ENCODE measurements around the gene DGKG.

DGKG gene

GRCh38 chr3:186109897-186110803 lies 251.9 kb downstream of the DGKG start:
- peaks cover 27% of the 10 kb centered on the region for H3K4me1 Mint-ChIP-seq (ENCODE audit: low read depth)
- H3K27me3 Mint-ChIP-seq (ENCODE audit: low read depth): peaks cover 89% of the 10 kb centered on the region
- H3K9me3 Mint-ChIP-seq: no peaks in the 10 kb centered on the region
- peak overlapping the region; percentile 89 for H3K4me3 Mint-ChIP-seq
- H3K27ac Mint-ChIP-seq: no peak overlapping the region
- no peak for DNase-seq (ENCODE audit: low spot score)
- no peaks in the 10 kb centered on the region for H3K36me3 Mint-ChIP-seq (ENCODE audit: low read depth)

DNA sequence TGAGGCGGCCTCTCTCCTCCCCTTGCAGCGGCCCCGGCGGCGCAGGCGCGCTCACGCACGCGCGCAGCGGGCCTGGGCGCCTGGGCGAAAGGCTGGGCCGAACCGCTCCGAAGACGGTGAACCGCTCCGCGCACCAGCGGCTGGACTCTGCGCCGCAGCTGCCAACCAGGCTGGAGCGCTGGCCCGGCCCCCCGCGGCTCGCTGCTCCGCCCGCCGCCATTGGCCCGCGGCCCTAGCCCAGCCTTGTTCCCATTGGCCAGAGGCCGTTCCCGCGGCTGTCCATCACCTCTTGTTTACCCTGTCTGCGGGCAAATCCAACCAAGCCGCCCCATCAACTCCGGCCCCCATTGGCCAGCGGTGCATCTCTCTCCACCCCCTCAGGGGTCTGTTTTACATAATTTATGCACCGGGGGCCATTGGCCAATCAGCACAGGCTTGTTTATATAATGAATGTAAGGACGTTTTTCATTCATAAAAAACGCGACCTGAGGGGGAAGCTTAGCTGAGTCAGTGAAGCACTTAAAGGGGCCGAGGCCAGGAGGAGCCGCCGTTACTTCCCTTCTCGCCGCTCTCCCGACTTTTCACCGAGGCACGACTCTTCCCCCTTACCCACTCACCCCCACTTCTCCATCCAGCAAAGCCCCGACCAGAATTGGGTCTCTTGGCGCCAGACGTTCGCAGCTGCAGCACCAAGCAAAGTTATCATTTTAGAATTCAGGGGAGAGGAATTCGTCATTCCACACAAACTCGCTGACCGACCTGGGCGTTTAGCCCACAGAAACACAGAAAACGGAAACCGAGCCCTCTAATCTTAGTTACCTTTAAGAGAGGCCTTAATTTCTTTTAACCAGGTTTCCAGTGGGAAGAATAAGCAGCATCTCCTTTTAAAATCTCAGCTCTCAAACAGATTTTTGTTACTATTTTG lies 252.8 kb downstream of the DGKG start, which contains the start of gene ETV5:
ETV5 (minus strand) TSS at position 149 of the 925 bp plus-strand sequence. CDS start 3,221 bp downstream, outside the sequence.
- no peaks in the 10 kb centered on the region for H3K9me3 Mint-ChIP-seq
- peak; percentile 91 for DNase-seq (ENCODE audit: low spot score)
- H3K4me3 Mint-ChIP-seq: peak within 1 kb of the TSS; percentile 89
- H3K27ac Mint-ChIP-seq: peak within 1 kb of the TSS; percentile 34
- H3K27me3 Mint-ChIP-seq (ENCODE audit: low read depth): peaks cover 85% of the 10 kb centered on the region
- peaks cover 27% of the 10 kb centered on the region for H3K4me1 Mint-ChIP-seq (ENCODE audit: low read depth)
- H3K36me3 Mint-ChIP-seq (ENCODE audit: low read depth): no peaks in the 10 kb centered on the region

DNA sequence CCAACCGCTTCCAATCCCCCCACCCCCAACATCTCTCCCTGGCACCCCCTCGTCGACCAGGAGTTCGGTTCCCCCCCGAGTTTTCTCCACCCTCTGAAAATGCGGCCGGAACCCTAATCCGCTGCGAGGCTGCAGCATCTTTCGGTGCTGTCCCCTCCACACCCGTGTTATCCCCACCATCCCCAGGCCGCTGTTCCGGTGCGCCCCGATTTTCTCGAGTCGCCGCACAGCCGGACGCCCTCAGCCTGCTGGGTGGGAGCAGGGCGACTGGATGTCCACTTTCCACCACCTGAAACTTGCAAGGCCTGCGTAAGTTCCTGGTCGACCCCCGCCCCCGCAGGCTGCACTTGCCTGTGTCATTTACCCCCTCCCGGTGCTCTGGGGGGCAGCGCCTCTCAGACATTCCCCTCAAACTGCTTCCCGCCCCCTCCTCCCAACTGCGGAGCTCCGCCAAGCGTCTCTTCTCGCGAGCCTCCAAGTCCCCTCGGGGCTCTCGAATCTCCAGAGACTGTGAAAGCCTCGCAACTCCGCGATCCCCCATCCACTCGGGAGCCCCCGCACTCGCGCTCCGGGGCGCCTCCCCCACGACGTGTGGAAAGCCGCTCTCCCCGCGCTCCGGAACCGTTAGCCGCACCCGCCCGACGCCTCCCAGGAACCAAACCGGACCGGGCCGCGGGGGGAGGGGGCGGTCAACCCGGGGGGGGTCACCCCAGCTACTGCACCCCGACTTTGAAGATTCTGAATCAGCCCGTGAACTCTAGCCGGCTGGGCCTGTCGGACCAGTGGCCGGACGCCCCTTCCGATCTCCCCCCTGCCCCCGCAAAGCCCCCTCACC lies 253.7 kb downstream of the DGKG start:
- Mint-ChIP-seq H3K36me3 (ENCODE audit: low read depth) (no peaks in the 10 kb centered on the region), H3K9me3 (no peaks in the 10 kb centered on the region), H3K4me3 (peak overlapping the region; percentile 89), H3K27me3 (ENCODE audit: low read depth) (peaks cover 86% of the 10 kb centered on the region), H3K4me1 (ENCODE audit: low read depth) (peaks cover 27% of the 10 kb centered on the region), H3K27ac (no peak overlapping the region)
- DNase-seq (ENCODE audit: low spot score): no peak

GRCh38 chr3:186107215-186108105 lies 254.6 kb downstream of the DGKG start:
- Mint-ChIP-seq H3K4me3 (peak overlapping the region; percentile 89), H3K27ac (no peak overlapping the region), H3K4me1 (ENCODE audit: low read depth) (peaks cover 27% of the 10 kb centered on the region), H3K27me3 (ENCODE audit: low read depth) (peaks cover 85% of the 10 kb centered on the region), H3K9me3 (no peaks in the 10 kb centered on the region), H3K36me3 (ENCODE audit: low read depth) (no peaks in the 10 kb centered on the region)
- DNase-seq (ENCODE audit: low spot score): peak; percentile 29

DNA sequence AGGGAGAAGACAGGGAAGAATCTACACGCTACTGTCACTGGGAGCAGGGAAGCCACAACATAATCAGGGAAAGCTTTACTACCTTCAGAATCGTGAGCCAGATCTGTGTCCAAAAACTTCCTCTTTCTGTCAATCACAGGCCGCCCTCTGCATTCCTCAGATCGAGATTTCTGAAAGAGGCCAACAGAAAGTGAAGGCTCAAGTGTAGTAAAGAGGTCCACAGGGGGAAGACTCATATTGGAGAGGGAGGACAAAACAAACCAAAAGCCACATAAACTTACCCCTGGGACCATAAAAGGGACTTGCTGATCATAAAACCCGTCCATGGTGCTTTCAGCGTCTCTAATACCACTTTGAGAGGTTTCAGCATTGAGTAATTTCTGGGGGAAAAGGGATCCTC lies 256.5 kb downstream of the DGKG start:
- peaks cover 22% of the 10 kb centered on the region for H3K4me1 Mint-ChIP-seq (ENCODE audit: low read depth)
- no peaks in the 10 kb centered on the region for H3K9me3 Mint-ChIP-seq
- peaks cover 74% of the 10 kb centered on the region for H3K27me3 Mint-ChIP-seq (ENCODE audit: low read depth)
- no peak overlapping the region for H3K4me3 Mint-ChIP-seq
- no peaks in the 10 kb centered on the region for H3K36me3 Mint-ChIP-seq (ENCODE audit: low read depth)
- no peak for DNase-seq (ENCODE audit: low spot score)
- H3K27ac Mint-ChIP-seq: no peak overlapping the region

DNA sequence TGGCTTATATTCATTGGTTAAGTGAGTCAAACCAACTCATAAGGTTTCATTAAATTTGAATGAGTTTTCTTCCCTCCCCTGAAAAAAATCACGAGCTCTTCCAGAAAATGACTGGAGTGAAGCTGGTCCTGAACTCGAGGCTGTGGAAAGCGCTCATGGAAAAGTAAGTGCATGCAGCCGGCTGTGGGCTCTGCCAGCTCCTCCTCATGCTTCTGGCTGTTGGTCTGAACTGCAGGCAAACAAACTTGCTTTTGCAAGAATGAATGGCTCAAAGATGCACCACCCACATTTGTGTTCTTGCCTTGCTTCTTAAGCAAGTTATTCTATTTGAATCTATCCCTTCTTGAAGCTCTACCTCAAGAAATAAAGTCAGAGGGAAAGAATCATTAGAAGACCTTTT lies 259.3 kb downstream of the DGKG start:
- no peak for DNase-seq (ENCODE audit: low spot score)
- Mint-ChIP-seq H3K36me3 (ENCODE audit: low read depth) (no peaks in the 10 kb centered on the region), H3K27ac (no peak overlapping the region), H3K9me3 (no peaks in the 10 kb centered on the region), H3K4me1 (ENCODE audit: low read depth) (peaks cover 6% of the 10 kb centered on the region), H3K4me3 (no peak overlapping the region), H3K27me3 (ENCODE audit: low read depth) (peaks cover 76% of the 10 kb centered on the region)

GRCh38 chr3:186100398-186100797 lies 261.6 kb downstream of the DGKG start:
- Mint-ChIP-seq H3K36me3 (ENCODE audit: low read depth) (no peaks in the 10 kb centered on the region), H3K27ac (no peak overlapping the region), H3K9me3 (no peaks in the 10 kb centered on the region), H3K4me1 (ENCODE audit: low read depth) (no peaks in the 10 kb centered on the region), H3K27me3 (ENCODE audit: low read depth) (peaks cover 78% of the 10 kb centered on the region), H3K4me3 (no peak overlapping the region)
- no peak for DNase-seq (ENCODE audit: low spot score)

- Mint-ChIP-seq H3K27ac (no peak overlapping the region), H3K27me3 (ENCODE audit: low read depth) (peaks cover 84% of the 10 kb centered on the region), H3K4me3 (no peak overlapping the region), H3K9me3 (no peaks in the 10 kb centered on the region), H3K4me1 (ENCODE audit: low read depth) (no peaks in the 10 kb centered on the region), H3K36me3 (ENCODE audit: low read depth) (no peaks in the 10 kb centered on the region)
- no peak for DNase-seq (ENCODE audit: low spot score)
These were observed 262.9 kb downstream of the DGKG start for GRCh38 chr3:186099178-186099577.

DNA sequence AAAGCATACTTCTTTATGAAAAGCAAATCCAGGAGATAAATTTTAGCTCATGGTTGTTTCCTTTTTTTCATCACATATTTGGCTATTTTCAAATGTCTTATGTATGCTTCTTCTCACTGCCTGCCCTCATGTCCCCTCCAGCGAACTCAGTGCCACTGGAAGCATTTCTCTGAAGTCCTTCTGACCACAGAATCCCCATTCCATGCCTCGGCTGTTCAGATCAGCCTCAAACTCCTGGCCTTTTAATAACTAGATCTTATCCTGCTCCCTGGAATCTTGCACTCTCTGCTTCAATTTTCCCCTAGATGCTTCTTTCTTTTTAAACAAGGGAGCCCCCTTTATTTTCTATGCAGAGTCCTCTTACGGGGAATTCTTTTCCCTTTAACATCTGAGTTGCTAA lies 263.3 kb downstream of the DGKG start:
- no peak overlapping the region for H3K27ac Mint-ChIP-seq
- H3K36me3 Mint-ChIP-seq (ENCODE audit: low read depth): no peaks in the 10 kb centered on the region
- H3K4me3 Mint-ChIP-seq: no peak overlapping the region
- H3K9me3 Mint-ChIP-seq: no peaks in the 10 kb centered on the region
- H3K27me3 Mint-ChIP-seq (ENCODE audit: low read depth): peaks cover 82% of the 10 kb centered on the region
- no peaks in the 10 kb centered on the region for H3K4me1 Mint-ChIP-seq (ENCODE audit: low read depth)
- no peak for DNase-seq (ENCODE audit: low spot score)

DNA sequence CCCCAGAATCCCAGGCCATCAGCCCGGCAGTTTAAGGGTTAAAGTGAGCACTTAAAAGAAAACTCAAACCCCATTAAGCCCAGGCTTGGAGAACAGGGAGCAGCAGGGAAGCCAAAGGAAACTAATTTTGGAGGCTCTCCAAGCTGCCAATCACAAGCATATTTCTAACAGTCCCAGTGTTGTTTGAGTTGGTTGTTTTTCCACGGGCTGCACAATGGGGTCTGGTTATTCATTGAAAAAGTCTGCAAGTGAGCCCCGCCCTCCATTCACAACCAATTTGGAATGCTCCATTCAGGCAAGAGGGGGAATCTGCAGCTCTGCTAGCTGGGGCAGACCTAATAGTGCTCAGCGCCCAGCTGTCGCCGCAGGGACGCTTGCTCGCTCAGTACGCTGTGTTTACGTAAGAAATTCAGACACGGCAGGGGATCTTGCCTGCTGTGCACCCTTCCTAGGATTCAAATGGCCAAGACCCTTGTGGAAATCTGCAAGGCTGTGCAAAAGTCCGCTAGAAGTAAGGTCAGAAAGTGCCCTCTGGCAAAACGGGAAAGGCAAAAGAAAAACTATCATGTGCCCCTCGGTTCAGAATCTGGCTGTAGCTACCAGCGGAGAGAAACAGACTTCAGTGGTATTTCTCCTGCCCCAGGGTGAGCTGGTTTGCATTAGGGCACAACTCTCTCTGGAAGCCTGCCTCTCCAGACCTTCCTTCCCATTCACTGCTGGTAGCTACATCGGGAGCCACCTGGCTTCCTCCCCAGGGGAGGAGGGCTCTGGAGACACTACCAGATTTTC lies 264.2 kb downstream of the DGKG start:
- H3K4me3 Mint-ChIP-seq: no peak overlapping the region
- no peak for DNase-seq (ENCODE audit: low spot score)
- no peaks in the 10 kb centered on the region for H3K36me3 Mint-ChIP-seq (ENCODE audit: low read depth)
- no peaks in the 10 kb centered on the region for H3K9me3 Mint-ChIP-seq
- H3K27ac Mint-ChIP-seq: no peak overlapping the region
- peaks cover 83% of the 10 kb centered on the region for H3K27me3 Mint-ChIP-seq (ENCODE audit: low read depth)
- H3K4me1 Mint-ChIP-seq (ENCODE audit: low read depth): no peaks in the 10 kb centered on the region

DNA sequence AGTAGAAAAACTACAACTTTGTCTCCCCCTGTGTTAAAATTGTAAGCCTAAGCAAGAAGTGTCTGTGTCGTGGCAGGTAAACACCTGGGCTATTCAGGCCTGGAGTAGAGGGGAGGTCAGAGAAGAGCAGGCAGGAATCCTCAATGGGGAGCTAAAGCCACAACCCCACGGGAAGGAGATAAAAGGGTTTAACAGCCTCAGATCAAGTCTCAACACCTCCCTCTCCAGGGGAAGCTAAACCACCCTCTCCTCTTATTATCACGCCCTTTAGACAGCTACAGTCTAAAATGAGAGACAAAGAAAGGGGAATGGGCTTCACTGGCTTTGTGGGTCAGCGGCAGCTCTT lies 264.7 kb downstream of the DGKG start:
- Mint-ChIP-seq H3K4me1 (ENCODE audit: low read depth) (no peaks in the 10 kb centered on the region), H3K9me3 (no peaks in the 10 kb centered on the region), H3K36me3 (ENCODE audit: low read depth) (no peaks in the 10 kb centered on the region), H3K27ac (no peak overlapping the region), H3K4me3 (no peak overlapping the region), H3K27me3 (ENCODE audit: low read depth) (peaks cover 83% of the 10 kb centered on the region)
- no peak for DNase-seq (ENCODE audit: low spot score)

Measured in T-helper 2 cell treated with Interferon-gamma antibody and Interleukin-4, amounts not matched to agents 5 μg/mL and 100 μg/mL, for 36 hours (primary cell).